Mesothelial cell of epicardium (in vitro differentiated cells): Measurements from ENCODE around the gene CPXM2. TPM values are rescaled to one million over a fixed set of nuclear protein-coding genes. Genes with fewer than 3 reads are reported as not detected.

Experiments
- DNase-seq, 2 experiments: peaks; one replicate each; pipeline ENCODE4 v3.0.0; 2021; ENCODE audit warnings: low spot score in 2 of 2; ENCODE audit not compliant: unreplicated experiment in 2 of 2
- H3K27ac Mint-ChIP-seq: 2 replicates; pipeline ENCODE4 v1.8.0; 2021; ENCODE audit warnings: mixed read lengths
- H3K27me3 Mint-ChIP-seq: 2 replicates; pipeline ENCODE4 v1.8.0; 2021; ENCODE audit warnings: low read depth, mixed read lengths
- H3K36me3 Mint-ChIP-seq: 2 replicates; pipeline ENCODE4 v1.8.0; 2021; ENCODE audit warnings: mixed read lengths
- H3K4me1 Mint-ChIP-seq: 2 replicates; pipeline ENCODE4 v1.8.0; 2021; ENCODE audit warnings: mixed read lengths
- H3K4me3 Mint-ChIP-seq: 2 replicates; pipeline ENCODE4 v1.8.0; 2021; ENCODE audit warnings: mild to moderate bottlenecking, moderate library complexity, mixed read lengths
- H3K9me3 Mint-ChIP-seq: 2 replicates; pipeline ENCODE4 v1.8.0; 2021; ENCODE audit warnings: mixed read lengths
- total RNA-seq: library from RNA; stranded (reverse); gene quantifications from 3 replicates; pipeline ENCODE4 v1.2.1, GENCODE V29; 2021
- TF ChIP-seq, protein P1 (sequence below): fragments of 200-600 bp; sonication (generic); IDR thresholded peaks from one replicate; pipeline ENCODE4 v1.5.0; 2021; ENCODE audit warnings: antibody characterized with exemption; ENCODE audit not compliant: unreplicated experiment

The CPXM2 gene
- total RNA-seq, 1 donor from 2014 or later: 0.92 TPM

GRCh38 chr10:123904834-123905409, 13.3 kb upstream of the CPXM2 start:
- H3K27me3 Mint-ChIP-seq: peaks cover 66% of the 10 kb centered on the region
- no peak overlapping the region for H3K4me3 Mint-ChIP-seq
- peaks cover 5% of the 10 kb centered on the region for H3K4me1 Mint-ChIP-seq
- no peak for DNase-seq
- TF ChIP-seq, protein P1, sequence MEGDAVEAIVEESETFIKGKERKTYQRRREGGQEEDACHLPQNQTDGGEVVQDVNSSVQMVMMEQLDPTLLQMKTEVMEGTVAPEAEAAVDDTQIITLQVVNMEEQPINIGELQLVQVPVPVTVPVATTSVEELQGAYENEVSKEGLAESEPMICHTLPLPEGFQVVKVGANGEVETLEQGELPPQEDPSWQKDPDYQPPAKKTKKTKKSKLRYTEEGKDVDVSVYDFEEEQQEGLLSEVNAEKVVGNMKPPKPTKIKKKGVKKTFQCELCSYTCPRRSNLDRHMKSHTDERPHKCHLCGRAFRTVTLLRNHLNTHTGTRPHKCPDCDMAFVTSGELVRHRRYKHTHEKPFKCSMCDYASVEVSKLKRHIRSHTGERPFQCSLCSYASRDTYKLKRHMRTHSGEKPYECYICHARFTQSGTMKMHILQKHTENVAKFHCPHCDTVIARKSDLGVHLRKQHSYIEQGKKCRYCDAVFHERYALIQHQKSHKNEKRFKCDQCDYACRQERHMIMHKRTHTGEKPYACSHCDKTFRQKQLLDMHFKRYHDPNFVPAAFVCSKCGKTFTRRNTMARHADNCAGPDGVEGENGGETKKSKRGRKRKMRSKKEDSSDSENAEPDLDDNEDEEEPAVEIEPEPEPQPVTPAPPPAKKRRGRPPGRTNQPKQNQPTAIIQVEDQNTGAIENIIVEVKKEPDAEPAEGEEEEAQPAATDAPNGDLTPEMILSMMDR: no peak
- no peaks in the 10 kb centered on the region for H3K36me3 Mint-ChIP-seq
- peaks cover 9% of the 10 kb centered on the region for H3K9me3 Mint-ChIP-seq
- no peak overlapping the region for H3K27ac Mint-ChIP-seq

DNA sequence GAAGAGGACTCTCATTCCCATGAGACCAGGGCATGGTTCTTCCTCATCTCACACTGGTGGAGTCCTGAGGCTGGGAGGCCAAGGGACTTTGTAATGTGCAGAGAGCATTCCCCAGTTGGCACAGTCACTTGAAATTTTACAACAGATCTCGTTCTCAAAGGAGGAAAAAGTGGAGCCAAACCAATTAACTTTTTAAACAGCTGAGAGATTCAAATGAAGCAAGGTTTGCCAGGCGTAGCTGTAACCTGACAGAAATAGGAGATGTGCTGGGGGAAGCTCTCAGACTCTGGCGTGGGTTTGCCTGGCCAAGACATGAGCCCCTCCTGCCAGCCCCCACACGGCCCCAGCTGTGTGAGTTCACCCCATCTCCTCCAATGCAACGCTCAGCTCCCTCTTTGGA, 12.0 kb upstream of the CPXM2 start:
- H3K36me3 Mint-ChIP-seq: no peaks in the 10 kb centered on the region
- no peak overlapping the region for H3K27ac Mint-ChIP-seq
- peaks cover 5% of the 10 kb centered on the region for H3K4me1 Mint-ChIP-seq
- H3K9me3 Mint-ChIP-seq: peaks cover 16% of the 10 kb centered on the region
- DNase-seq: no peak
- TF ChIP-seq, protein P1: no peak
- no peak overlapping the region for H3K4me3 Mint-ChIP-seq
- H3K27me3 Mint-ChIP-seq: peaks cover 57% of the 10 kb centered on the region

DNA sequence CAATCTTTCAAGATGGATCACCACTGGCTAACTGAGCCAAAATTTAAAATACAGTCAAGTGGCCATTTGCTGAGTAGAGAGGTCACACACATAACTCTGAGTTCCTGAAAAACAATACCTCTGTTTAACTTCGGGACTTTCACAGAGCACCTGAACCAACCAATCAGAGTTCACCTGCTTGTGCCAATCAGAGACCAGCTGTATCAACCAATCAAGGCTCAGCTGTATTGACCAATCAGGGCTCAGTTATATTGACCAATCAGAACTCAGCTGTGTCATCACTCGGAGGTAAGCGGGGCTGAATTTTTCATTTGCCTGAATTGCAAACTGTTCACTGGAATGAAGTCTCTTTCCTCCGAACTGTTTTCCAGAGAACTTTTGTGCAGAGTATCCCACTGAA, 10.0 kb upstream of the CPXM2 start:
- Mint-ChIP-seq H3K27ac (no peak overlapping the region), H3K36me3 (no peaks in the 10 kb centered on the region), H3K9me3 (peaks cover 16% of the 10 kb centered on the region), H3K4me3 (no peak overlapping the region), H3K27me3 (peaks cover 48% of the 10 kb centered on the region), H3K4me1 (no peaks in the 10 kb centered on the region)
- no peak for DNase-seq
- TF ChIP-seq, protein P1: no peak

DNA sequence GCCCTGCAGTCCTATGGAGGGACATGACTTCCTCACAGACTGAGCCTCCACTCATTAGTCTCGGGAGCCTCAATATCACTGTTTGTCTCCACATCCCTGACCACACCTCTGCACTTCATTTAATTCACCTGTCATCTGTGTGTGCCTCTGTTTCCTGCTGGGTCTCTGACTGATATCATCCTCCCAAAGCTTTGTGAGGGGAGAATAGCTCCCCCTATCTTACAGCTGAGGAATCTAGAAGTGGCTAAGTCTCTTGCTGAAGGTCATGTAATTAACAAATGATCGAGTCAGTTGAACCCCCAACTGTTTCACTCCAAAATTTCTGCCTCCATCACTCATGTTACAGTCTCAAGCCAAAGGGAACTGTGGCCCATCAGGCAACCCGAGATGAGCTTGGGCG, 5.5 kb upstream of the CPXM2 start:
- H3K27ac Mint-ChIP-seq: no peak overlapping the region
- peaks cover 41% of the 10 kb centered on the region for H3K27me3 Mint-ChIP-seq
- TF ChIP-seq, protein P1: no peak
- H3K9me3 Mint-ChIP-seq: peaks cover 16% of the 10 kb centered on the region
- peaks cover under 1% of the 10 kb centered on the region for H3K4me1 Mint-ChIP-seq
- H3K36me3 Mint-ChIP-seq: no peaks in the 10 kb centered on the region
- DNase-seq: no peak
- no peak overlapping the region for H3K4me3 Mint-ChIP-seq

GRCh38 chr10:123896246-123896927, 4.8 kb upstream of the CPXM2 start:
- no peak overlapping the region for H3K4me3 Mint-ChIP-seq
- DNase-seq: no peak

More at GRCh38 chr10:123896246-123896927, 4.8 kb upstream of the CPXM2 start:
- H3K27ac Mint-ChIP-seq: no peak overlapping the region
- peaks cover 16% of the 10 kb centered on the region for H3K9me3 Mint-ChIP-seq
- H3K4me1 Mint-ChIP-seq: peaks cover 3% of the 10 kb centered on the region
- no peaks in the 10 kb centered on the region for H3K36me3 Mint-ChIP-seq
- TF ChIP-seq, protein P1: no peak
- H3K27me3 Mint-ChIP-seq: peaks cover 45% of the 10 kb centered on the region
